Ishikawa (cell line): ENCODE results near the gene SDK1.
A peak's percentile ranks its signal among the peaks of the same experiment; 100 is the strongest.

Experiments
- CEBPB ChIP-seq: IDR thresholded peaks from 2 replicates; pipeline ENCODE4 v1.6.1; 2012
- CREB1 ChIP-seq: IDR thresholded peaks from 2 replicates; pipeline ENCODE4 v1.6.1; 2012; ENCODE audit warnings: low read depth
- EGR1 ChIP-seq: IDR thresholded peaks from 2 replicates; pipeline ENCODE4 v1.6.1; 2012
- EP300 ChIP-seq: IDR thresholded peaks from 2 replicates; pipeline ENCODE4 v1.6.1; 2012; ENCODE audit warnings: borderline replicate concordance
- FOXM1 ChIP-seq: IDR thresholded peaks from 2 replicates; pipeline ENCODE4 v1.6.1; 2012; ENCODE audit warnings: low read depth, borderline replicate concordance
- NFIC ChIP-seq: IDR thresholded peaks from 2 replicates; pipeline ENCODE4 v1.6.1; 2012
- RAD21 ChIP-seq: IDR thresholded peaks from 2 replicates; pipeline ENCODE4 v1.6.1; 2012; ENCODE audit warnings: low read depth
- TAF1 ChIP-seq: IDR thresholded peaks from 2 replicates; pipeline ENCODE4 v1.6.1; 2012; ENCODE audit warnings: low read depth, mild to moderate bottlenecking
- TCF12 ChIP-seq: IDR thresholded peaks from 2 replicates; pipeline ENCODE4 v1.6.1; 2012; ENCODE audit warnings: low read depth
- TEAD4 ChIP-seq: IDR thresholded peaks from 2 replicates; pipeline ENCODE4 v1.6.1; 2012
- YY1 ChIP-seq: IDR thresholded peaks from 2 replicates; pipeline ENCODE4 v1.6.1; 2012; ENCODE audit warnings: low read depth
- ZBTB7A ChIP-seq: IDR thresholded peaks from 2 replicates; pipeline ENCODE4 v1.6.1; 2012; ENCODE audit warnings: low read depth
- TF ChIP-seq, protein P1 (sequence below): IDR thresholded peaks from 2 replicates; pipeline ENCODE4 v1.6.1; 2012
- TF ChIP-seq, protein P2 (sequence below): IDR thresholded peaks from 2 replicates; pipeline ENCODE4 v1.6.1; 2012
- TF ChIP-seq, protein P3 (sequence below): IDR thresholded peaks from 2 replicates; pipeline ENCODE4 v1.6.1; 2012; ENCODE audit warnings: low read depth, mild to moderate bottlenecking

SDK1 gene

DNA sequence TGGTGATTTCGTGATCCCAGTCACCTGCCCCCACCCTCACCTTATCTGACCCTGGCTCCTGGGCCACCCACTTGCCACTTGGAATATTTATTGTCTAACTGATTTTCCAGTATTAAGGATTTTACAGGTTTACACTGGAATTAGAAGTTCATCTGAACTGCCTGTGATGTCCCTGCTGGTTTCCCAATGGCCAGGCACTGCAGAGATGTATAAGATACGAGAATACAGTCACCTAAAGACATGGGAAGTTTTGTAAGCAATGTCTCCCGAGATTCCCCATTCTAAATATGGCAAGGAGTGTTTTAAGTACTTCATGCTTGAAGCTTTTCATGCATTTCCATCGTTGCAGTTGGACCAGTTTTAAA lies 592.7 kb downstream of the SDK1 start:
- TF ChIP-seq TCF12 (no peak), CEBPB (no peak), NFIC (no peak), TEAD4 (no peak), CREB1 (no peak), RAD21 (no peak), TAF1 (no peak), YY1 (no peak), EGR1 (no peak), FOXM1 (no peak), ZBTB7A (no peak), EP300 (no peak)
- TF ChIP-seq, protein P1, sequence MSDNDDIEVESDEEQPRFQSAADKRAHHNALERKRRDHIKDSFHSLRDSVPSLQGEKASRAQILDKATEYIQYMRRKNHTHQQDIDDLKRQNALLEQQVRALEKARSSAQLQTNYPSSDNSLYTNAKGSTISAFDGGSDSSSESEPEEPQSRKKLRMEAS = no peak
- TF ChIP-seq, protein P2, sequence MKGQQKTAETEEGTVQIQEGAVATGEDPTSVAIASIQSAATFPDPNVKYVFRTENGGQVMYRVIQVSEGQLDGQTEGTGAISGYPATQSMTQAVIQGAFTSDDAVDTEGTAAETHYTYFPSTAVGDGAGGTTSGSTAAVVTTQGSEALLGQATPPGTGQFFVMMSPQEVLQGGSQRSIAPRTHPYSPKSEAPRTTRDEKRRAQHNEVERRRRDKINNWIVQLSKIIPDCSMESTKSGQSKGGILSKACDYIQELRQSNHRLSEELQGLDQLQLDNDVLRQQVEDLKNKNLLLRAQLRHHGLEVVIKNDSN = no peak
- TF ChIP-seq, protein P3, sequence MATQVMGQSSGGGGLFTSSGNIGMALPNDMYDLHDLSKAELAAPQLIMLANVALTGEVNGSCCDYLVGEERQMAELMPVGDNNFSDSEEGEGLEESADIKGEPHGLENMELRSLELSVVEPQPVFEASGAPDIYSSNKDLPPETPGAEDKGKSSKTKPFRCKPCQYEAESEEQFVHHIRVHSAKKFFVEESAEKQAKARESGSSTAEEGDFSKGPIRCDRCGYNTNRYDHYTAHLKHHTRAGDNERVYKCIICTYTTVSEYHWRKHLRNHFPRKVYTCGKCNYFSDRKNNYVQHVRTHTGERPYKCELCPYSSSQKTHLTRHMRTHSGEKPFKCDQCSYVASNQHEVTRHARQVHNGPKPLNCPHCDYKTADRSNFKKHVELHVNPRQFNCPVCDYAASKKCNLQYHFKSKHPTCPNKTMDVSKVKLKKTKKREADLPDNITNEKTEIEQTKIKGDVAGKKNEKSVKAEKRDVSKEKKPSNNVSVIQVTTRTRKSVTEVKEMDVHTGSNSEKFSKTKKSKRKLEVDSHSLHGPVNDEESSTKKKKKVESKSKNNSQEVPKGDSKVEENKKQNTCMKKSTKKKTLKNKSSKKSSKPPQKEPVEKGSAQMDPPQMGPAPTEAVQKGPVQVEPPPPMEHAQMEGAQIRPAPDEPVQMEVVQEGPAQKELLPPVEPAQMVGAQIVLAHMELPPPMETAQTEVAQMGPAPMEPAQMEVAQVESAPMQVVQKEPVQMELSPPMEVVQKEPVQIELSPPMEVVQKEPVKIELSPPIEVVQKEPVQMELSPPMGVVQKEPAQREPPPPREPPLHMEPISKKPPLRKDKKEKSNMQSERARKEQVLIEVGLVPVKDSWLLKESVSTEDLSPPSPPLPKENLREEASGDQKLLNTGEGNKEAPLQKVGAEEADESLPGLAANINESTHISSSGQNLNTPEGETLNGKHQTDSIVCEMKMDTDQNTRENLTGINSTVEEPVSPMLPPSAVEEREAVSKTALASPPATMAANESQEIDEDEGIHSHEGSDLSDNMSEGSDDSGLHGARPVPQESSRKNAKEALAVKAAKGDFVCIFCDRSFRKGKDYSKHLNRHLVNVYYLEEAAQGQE = no peak

GRCh38 chr7:3895341-3896116 lies 594.5 kb downstream of the SDK1 start:
- TF ChIP-seq CEBPB (no peak), YY1 (no peak)
- TF ChIP-seq, protein P3 = no peak
- TF ChIP-seq, protein P1 = no peak
- TF ChIP-seq, protein P2 = no peak

GRCh38 chr7:3896169-3896765 lies 595.2 kb downstream of the SDK1 start:
- TF ChIP-seq RAD21 (no peak), CEBPB (no peak), ZBTB7A (no peak), EGR1 (no peak), EP300 (no peak), TEAD4 (no peak), NFIC (no peak), CREB1 (no peak)
- TF ChIP-seq, protein P2 = no peak

GRCh38 chr7:3897430-3898372 lies 596.6 kb downstream of the SDK1 start:
- TF ChIP-seq EGR1 (no peak), RAD21 (peak; percentile 57)

DNA sequence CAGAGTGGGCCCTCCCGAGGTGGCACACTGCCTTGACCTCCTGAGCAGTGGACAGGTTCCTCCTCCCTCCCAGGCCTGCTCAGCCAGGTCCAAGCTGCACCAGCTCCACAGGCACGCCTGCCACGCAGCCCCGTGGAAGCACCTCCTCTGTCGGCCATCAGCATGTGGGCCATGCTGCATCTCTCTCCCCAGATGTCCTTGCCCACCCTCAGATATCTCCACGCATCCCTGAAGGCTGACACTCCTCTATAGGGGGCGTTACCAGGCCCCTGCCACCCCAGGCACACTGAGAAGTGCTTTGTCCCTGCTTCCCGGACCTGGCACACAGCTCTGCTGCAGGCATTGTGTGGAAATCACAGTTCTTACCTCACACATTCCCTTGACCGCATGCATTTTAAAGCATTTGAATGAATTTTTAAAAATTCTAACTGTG lies 598.5 kb downstream of the SDK1 start:
- no peak for TF ChIP-seq YY1
